RWPE2 (cell line): Measurements from ENCODE around the gene MIPEP.

Experiments used
- ATAC-seq: fragments of 200-7000 bp; cut with Tn5 transposase; 3 replicates; pipeline ENCODE4 v1.9.1; 2021; ENCODE audit warnings: low read depth
- DNase-seq: peaks from one replicate; pipeline ENCODE4 v3.0.0-alpha.2; 2020; ENCODE audit warnings: low spot score
- H3K27ac ChIP-seq: fragments of 450-650 bp; 2 replicates; pipeline ENCODE4 v1.5.1; 2017; ENCODE audit warnings: mild to moderate bottlenecking; ENCODE audit not compliant: poor library complexity, severe bottlenecking
- H3K27me3 ChIP-seq: fragments of 250-450 bp; sonication (Bioruptor Pico); 2 replicates; pipeline ENCODE4 v1.5.1; 2021; ENCODE audit warnings: mild to moderate bottlenecking, moderate library complexity; ENCODE audit not compliant: insufficient read depth, poor library complexity, severe bottlenecking
- H3K36me3 ChIP-seq: fragments of 250-450 bp; sonication (Bioruptor Pico); 2 replicates; pipeline ENCODE4 v1.5.1; 2020; ENCODE audit warnings: low read depth, mild to moderate bottlenecking, moderate library complexity
- H3K4me1 ChIP-seq: fragments of 250-450 bp; sonication (Bioruptor Pico); 2 replicates; pipeline ENCODE4 v1.5.1; 2021; ENCODE audit warnings: mild to moderate bottlenecking, moderate library complexity; ENCODE audit not compliant: insufficient read depth, poor library complexity, severe bottlenecking
- H3K4me3 ChIP-seq: fragments of 250-450 bp; sonication (Bioruptor Pico); 2 replicates; pipeline ENCODE4 v1.5.1; 2021; ENCODE audit warnings: mild to moderate bottlenecking, moderate library complexity; ENCODE audit not compliant: severe bottlenecking
- H3K9me3 ChIP-seq: fragments of 250-450 bp; sonication (Bioruptor Pico); 2 replicates; pipeline ENCODE4 v1.5.1; 2021; ENCODE audit warnings: mild to moderate bottlenecking, moderate library complexity; ENCODE audit not compliant: severe bottlenecking
- TF ChIP-seq, protein P1 (sequence below): fragments of 450-650 bp; IDR thresholded peaks from one replicate; pipeline ENCODE4 v1.5.1; 2017; ENCODE audit warnings: mild to moderate bottlenecking, moderate library complexity; ENCODE audit not compliant: poor library complexity, severe bottlenecking

Gene MIPEP

DNA sequence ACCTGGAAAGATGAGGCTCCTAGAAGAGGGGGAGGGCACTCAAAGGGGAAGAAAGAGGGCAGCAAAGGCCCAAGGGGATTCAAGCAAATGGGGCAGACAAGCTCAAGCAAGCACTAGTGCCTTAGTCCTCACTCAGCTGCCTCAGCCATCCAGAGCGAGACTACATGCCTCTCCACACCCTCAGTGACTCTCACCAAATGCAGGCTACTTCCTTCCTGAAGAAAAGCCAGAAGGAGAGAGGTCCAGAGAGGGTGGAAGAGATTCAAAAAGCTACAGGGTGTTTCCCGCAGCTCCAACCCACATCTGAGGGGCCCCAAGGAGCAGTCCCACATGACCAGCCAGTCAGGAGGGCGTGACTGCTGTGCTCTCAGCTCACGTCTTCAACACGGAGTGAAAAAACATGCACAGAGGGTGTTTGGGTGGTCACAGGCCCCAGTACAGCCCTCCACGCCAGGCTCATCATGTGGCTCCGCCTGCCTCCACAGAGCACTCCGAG, 40.5 kb downstream of the MIPEP start:
- peaks cover 6% of the 10 kb centered on the region for H3K4me1 ChIP-seq
- H3K4me3 ChIP-seq = no peak overlapping the region
- H3K9me3 ChIP-seq = no peaks in the 10 kb centered on the region
- H3K36me3 ChIP-seq = no peaks in the 10 kb centered on the region; the same call in 1 of the 2 replicates
- no peak for DNase-seq
- ATAC-seq = no peak
- H3K27ac ChIP-seq = no peak overlapping the region
- TF ChIP-seq, protein P1, sequence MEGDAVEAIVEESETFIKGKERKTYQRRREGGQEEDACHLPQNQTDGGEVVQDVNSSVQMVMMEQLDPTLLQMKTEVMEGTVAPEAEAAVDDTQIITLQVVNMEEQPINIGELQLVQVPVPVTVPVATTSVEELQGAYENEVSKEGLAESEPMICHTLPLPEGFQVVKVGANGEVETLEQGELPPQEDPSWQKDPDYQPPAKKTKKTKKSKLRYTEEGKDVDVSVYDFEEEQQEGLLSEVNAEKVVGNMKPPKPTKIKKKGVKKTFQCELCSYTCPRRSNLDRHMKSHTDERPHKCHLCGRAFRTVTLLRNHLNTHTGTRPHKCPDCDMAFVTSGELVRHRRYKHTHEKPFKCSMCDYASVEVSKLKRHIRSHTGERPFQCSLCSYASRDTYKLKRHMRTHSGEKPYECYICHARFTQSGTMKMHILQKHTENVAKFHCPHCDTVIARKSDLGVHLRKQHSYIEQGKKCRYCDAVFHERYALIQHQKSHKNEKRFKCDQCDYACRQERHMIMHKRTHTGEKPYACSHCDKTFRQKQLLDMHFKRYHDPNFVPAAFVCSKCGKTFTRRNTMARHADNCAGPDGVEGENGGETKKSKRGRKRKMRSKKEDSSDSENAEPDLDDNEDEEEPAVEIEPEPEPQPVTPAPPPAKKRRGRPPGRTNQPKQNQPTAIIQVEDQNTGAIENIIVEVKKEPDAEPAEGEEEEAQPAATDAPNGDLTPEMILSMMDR = no peak
- no peaks in the 10 kb centered on the region for H3K27me3 ChIP-seq

DNA sequence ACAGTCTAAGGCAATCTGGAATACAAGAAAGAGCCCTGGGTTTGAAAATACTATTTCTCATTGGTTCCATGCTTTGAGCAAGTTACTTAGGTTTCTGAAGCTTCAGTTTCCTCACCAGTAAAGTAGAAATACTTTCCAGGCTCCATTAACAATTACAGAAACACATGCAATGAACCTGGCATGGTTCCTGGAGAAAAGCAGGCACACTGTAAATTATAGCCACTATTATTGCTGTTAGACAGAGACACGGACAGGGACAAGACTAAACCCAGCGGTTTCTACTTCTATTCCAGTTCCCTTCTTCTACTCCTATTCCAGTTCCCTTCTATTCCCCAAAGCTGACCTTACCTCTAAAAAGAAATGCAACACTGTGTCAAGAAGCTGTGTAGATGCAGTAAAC, 41.2 kb downstream of the MIPEP start:
- ATAC-seq (no peak), DNase-seq (no peak)
- H3K4me1 ChIP-seq = peaks cover 6% of the 10 kb centered on the region
- no peak overlapping the region for H3K4me3 ChIP-seq
- TF ChIP-seq, protein P1 = no peak
- H3K9me3 ChIP-seq = no peaks in the 10 kb centered on the region
- no peaks in the 10 kb centered on the region; the same call in 1 of the 2 replicates for H3K36me3 ChIP-seq
- H3K27me3 ChIP-seq = no peaks in the 10 kb centered on the region
- H3K27ac ChIP-seq = no peak overlapping the region

GRCh38 chr13:23847497-23847896, 41.7 kb downstream of the MIPEP start:
- peaks cover 6% of the 10 kb centered on the region for H3K4me1 ChIP-seq
- no peaks in the 10 kb centered on the region for H3K27me3 ChIP-seq
- TF ChIP-seq, protein P1 = no peak
- ATAC-seq = no peak
- no peak overlapping the region for H3K4me3 ChIP-seq
- no peaks in the 10 kb centered on the region for H3K9me3 ChIP-seq
- H3K36me3 ChIP-seq = no peaks in the 10 kb centered on the region; the same call in 1 of the 2 replicates
- no peak overlapping the region for H3K27ac ChIP-seq
- no peak for DNase-seq

DNA sequence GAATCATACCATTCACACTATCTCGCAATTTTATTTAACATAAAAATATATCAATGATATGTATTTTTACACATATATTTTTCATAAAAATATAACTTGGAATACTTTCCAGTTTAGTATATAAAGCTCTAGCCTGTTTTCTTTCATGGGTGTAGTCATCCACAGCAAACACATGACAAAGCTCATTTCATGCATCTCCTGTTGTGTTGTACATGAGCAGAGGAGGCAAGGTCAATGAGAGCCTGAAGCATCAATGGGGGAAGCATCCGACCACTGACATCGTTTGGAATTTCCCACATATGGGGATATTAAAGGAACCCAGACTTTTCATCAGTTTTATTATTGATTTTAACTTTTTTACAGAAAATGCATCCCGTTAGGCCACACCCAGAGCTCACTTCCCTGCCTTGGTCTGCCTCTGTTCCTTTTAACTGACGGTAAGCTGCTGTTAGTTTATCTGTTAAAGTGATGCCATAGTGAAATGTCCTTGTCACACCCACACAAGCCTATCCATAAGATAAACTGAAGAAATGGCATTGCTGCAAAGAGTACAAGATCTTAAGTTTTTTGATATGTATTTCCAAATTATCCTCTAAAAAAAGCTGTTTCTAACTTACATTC, 44.0 kb downstream of the MIPEP start:
- DNase-seq = no peak
- no peaks in the 10 kb centered on the region for H3K4me1 ChIP-seq
- no peaks in the 10 kb centered on the region for H3K9me3 ChIP-seq
- no peaks in the 10 kb centered on the region; the same call in 1 of the 2 replicates for H3K36me3 ChIP-seq
- H3K27me3 ChIP-seq = no peaks in the 10 kb centered on the region
- TF ChIP-seq, protein P1 = no peak
- no peak overlapping the region for H3K4me3 ChIP-seq
- H3K27ac ChIP-seq = no peak overlapping the region
- ATAC-seq = no peak

DNA sequence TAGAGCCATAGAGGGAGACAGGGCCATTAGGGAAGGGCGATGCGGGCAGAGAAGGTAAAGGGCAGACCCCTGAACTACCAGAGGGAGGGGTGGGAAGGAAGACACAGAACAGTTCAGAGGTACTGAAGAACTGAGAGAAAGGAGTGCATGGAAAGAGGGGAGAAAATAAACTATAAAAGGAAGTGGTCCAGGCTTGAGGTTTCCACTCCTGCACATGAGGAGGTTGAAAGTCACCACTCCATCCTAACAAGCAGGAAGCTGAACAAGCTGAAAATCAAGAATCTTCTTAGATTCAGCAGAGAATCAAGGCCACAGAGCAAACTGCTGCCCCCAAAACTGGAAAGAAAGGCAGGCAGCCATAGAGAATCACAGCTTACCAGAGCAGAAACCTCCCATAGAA, 45.1 kb downstream of the MIPEP start:
- ATAC-seq (no peak), DNase-seq (no peak)
- no peaks in the 10 kb centered on the region for H3K9me3 ChIP-seq
- no peak overlapping the region for H3K27ac ChIP-seq
- H3K36me3 ChIP-seq = no peaks in the 10 kb centered on the region
- TF ChIP-seq, protein P1 = no peak
- H3K4me3 ChIP-seq = no peak overlapping the region
- no peaks in the 10 kb centered on the region for H3K27me3 ChIP-seq
- H3K4me1 ChIP-seq = no peaks in the 10 kb centered on the region
